GM12891 (cell line): ENCODE results near the gene DPAGT1.

ENCODE experiments used
- POLR2A ChIP-seq: IDR thresholded peaks from 2 replicates; pipeline ENCODE4 v1.6.1; 2011; ENCODE audit warnings: low read depth, low read length, control low read depth
- POLR2AphosphoS5 ChIP-seq: IDR thresholded peaks from 2 replicates; pipeline ENCODE4 v1.6.1; 2011; ENCODE audit warnings: low read depth, low read length, control low read depth

- no peak for TF ChIP-seq POLR2A
- no peak for TF ChIP-seq POLR2AphosphoS5
Measured at GRCh38 chr11:119101759-119102423, at the start of gene DPAGT1.
